G401 (cell line): ENCODE results near the gene PACSIN2. TPM values are rescaled to one million over a fixed set of nuclear protein-coding genes. Genes with fewer than 3 reads are reported as not detected.
"Not testable (repeated sequence)": the region's sequence is repeated elsewhere in the genome, so short reads cannot be mapped to it uniquely, and the experiment has no call there.

Experiments used
- DNase-seq: peaks from one replicate; pipeline ENCODE4 v3.0.0-alpha.2; 2015; ENCODE audit warnings: low spot score
- in situ Hi-C: cut with HindIII; loops from 2 replicates; pipeline ENCODE4 v1.10.0; 2016; ENCODE audit warnings: low sequenced_read_pairs, mixed read lengths
- total RNA-seq: library from RNA; depleted of rRNA; stranded (reverse); fragments of >200 nt; shearing (Covaris generic); gene quantifications from 2 replicates; pipeline ENCODE4 v1.2.3, GENCODE V29; 2014

The PACSIN2 gene
- total RNA-seq, 1 experiment from 2014 or later: 72.5 TPM

DNA sequence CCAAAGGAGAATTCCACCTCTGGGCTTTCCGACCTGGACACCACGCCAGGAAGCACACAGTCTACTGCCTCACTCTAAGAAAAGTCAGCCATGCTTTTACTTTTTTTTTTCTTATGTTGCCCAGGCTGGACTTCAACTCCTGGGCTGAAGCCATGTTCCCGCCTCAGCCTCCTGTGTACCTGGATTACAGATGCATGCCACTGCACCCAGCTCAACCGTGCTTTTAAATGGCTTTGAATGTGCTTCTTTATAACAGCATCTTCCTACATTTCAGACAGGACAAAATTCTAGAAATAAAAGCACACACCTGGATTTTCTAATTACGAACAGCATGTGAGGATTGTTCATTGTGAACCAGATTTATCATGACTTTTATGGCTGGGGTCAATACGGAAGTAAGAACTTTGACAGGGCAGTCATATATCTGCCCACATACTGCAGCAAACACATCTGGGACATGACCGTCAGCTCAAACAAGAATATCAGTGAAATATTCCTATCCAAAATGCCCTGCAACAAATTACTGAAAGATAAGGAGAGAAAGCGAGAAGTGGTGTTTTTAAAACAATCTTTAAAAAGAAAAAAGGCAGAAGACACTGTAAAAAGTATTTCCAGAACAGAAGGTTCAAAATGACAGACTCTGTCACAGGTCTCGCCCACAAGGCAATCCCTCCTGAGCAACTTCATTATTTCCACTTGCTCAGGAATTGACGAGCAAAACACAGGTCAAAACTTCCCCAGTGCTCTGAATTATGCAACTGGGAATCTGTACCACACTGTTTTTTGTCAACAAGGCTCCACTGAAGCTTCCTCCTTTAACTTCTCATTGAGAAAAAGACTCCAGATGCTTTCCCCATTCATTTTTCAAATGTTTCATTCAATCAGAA is 42.1 kb downstream of the PACSIN2 start:
- in situ Hi-C loops: no loop called here
- DNase-seq: no peak

DNA sequence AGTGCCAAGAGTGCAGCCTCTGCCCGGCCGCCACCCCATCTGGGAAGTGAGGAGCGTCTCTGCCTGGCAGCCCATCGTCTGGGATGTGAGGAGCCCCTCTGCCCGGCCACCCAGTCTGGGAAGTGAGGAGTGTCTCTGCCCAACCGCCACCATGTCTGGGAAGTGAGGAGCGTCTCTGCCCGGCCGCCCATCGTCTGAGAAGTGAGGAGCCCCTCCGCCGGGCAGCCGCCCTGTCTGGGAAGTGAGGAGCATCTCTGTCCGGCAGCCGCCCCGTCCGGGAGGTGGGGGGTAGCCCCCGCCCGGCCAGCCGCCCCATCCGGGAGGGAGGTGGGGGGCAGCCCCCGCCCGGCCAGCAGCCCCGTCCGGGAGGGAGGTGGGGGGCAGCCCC is 43.5 kb downstream of the PACSIN2 start:
- DNase-seq, in situ Hi-C loops: not testable (repeated sequence)

DNA sequence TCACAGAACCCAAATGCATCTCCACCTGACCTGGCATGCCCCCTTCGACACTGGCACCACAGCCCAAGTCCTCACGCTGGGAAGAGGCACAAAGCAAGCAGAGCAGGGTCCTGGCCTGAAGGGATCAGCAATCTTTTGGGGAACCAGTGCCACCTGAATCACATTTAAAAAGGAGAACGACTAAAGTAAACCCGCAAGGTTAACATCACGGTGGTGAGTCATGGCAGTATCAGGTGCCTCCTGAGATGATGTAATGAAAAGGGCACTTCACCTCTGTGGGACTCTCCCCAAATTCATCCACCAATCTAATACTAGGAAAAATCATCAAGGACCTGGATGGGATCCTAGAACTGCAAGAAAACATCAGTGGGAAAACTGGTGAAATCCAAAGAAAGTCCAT is 44.9 kb downstream of the PACSIN2 start:
- in situ Hi-C loops: no loop called here
- no peak for DNase-seq

DNA sequence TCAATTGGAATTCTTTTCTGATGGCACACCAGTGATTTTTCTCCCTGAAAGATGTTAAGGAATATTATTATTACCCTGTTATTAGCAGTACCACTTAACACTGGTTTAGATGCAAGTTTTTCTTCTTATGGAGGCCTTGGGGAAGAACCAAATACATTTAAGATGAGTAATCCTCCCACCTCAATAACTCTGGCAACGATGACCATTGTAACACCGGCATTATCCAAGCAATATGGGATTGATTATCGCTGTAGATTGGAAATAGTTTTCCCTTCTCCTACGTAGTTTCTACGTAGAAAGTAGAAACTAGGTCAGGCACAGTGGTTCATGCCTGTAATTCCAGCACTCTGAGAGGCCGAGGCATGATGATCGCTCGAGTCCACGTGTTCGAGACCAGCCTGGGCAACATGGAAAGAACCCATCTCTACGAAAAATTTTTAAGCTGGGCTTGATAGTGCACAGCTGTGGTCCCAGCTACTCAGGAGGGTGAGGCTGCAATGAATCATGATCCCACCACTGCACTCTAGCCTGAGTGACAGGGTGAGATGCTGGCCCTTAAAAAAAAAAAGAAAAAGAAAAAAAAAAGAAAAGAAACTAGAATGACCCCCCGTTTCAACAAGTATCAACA is 45.5 kb downstream of the PACSIN2 start:
- no peak for DNase-seq
- in situ Hi-C loops: no loop called here

DNA sequence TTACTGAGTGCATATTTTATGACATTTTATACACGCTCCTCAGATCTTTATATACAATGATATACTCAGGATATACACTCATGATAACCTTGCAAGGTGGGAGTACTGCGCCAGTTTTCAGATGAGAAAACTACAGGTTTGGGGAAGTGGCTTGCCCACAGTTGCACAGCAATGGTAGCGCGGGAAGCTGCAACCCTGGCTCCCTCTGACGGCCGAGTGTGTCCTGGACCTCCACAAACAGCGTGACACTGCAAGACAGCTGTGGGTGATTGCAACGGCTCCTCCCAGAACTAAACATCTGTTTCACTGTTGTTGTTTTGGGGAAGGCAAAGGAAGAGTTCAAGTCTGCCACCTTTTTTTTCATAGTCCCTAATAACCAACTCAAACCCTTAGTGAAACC is 47.0 kb downstream of the PACSIN2 start:
- in situ Hi-C loops: no loop called here
- DNase-seq: no peak

DNA sequence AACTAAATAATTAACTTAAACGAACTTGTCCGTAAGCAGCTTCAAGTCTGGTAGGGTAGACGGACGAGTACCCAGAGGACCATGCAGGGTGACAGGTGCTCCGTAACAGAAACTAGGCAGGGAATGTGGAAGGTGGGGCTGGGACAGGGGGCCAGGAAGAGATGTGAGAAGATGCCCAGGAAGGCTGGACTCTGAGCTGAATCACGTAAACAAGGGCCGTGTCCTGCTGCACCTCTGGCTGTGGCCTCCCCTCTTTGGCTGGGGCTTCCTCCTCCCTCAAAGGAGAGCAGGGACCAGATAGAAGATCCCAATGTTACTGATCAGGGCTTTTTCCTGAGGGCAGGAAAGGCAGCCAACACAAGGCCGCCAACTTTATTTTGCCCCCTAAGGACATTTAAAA is 47.9 kb downstream of the PACSIN2 start:
- DNase-seq: no peak
- in situ Hi-C loops: no loop called here

DNA sequence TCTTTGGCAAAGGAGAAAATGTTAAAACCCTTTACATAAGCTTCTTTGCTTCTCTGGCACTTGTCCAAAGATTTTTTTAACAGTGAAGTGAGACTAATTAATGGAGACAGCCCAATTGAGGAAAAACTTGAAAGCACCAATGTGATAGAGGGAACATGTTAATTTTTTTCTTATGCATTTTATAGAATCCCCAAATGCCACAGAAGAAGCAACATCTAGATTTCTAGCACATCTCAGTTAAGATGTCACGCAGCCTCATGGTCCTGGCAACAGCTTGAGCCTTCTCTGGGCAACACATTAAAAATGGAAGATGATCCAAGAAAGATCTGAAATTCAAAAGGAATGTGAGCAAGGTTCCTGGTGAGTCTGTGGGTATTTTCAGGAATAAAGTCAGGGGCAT is 48.5 kb downstream of the PACSIN2 start:
- in situ Hi-C loops: no loop called here
- peak; percentile 44 for DNase-seq

DNA sequence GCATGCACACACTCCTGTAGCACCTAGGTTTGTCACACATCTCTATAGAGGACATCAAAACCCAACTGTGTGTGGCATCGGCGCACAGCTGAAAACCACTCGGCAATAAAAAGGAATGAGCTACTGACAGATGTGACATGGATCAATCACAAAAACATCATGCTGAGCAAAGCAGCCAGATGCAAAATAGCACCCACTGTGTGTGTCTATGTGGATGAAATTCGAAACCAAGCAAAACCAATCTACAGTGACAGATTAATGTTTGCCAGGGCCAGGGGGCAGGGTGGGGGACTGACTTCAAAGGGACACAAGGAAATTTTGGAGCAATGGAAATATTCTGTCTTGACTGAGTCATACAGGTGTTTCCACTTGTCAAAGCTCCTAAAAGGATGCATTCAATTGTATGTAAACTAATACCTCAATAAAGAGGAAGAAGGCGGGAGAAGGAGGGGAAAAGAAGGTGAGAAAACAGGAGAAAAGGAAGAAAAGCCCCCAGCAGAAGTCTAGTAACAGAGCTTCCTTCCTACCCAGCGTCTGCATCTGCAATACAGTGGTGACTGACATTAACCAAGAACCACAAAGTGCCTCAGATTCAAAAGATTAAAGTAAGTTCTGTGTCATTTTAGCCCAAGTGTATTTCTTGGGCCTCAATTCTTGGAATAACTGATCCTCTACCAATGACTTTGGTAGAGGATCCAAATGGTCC is 49.8 kb downstream of the PACSIN2 start:
- no peak for DNase-seq
- in situ Hi-C loops: no loop called here

DNA sequence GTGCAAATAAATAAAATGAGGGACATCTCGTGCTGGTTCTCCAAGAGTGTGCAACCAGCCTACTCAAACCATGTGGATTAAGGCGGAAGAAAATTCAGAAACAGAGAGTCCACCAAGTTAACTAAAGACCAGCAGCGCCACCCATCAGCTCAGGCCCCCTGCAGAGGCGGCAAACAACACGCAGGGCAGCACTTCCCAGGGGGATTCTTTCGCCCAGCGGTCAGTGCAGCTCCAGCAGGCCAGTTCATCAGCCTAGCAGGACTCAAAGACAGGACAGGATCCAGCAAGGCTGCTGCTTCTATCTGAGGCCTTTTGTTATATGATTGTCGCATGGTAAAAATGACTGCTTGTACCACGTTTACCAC is 51.7 kb downstream of the PACSIN2 start:
- in situ Hi-C loops: no loop called here
- no peak for DNase-seq

DNA sequence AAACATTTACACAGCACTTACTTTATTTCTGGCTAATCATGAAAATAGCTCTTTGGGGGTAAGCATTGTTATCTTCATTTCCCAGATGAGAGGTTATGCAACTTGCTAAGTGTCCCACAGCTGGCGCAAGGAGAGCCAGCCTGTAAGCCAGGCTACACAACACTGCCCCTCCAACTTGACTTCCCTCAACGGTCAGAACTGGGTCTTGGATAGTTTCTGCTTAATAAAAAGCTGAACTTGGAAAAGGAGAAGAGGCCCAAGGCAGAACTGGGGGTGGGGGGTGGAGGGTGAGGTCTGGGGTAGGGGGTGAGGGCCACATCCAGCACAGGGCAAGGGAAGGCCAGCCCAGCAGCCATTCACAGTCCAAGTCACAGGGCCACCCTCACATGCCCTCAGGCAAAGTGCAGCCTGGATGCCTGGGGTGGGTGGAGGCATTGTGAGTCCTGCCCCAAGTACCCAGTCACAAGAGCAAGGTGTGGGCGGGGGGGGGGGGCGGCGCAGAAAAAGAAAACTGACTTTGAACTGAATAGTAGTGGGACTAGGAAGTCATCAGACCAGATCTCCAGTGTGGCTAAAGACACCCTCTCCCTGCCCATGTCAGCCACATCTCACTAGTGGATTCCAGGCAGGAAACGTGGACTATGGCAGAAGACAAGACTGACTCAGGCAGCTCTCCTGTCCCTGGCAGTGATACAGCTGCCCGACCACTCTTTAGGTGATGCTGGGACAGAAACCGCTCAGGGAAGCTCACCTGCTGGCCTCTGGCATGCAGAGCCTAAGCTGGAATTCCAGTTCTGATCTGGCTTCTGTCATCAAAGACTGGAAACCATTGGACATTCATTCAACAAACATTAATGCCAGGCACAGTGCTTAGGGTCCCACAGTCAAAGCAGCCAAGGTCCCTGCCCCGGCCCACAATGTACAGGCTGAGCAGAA is 52.4 kb downstream of the PACSIN2 start:
- DNase-seq: no peak
- in situ Hi-C loops: no loop called here

DNA sequence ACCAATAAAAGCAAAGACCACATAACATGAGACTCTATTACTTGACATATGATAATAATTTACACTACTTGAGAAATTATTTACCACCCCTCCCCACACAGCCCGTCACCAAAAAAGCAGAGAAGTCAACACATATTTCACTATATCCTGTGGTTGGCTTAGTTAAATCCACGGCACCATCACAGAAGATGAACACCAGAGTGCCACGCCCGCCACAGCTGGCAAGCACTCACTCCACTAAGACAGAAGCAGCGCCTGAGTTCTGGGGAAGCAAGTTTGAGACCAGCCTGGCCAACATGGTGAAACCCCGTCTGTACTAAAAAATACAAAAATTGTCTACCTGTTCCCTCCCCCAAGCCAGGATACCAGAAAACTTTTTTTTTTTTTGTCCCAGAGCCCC is 53.1 kb downstream of the PACSIN2 start:
- no peak for DNase-seq
- in situ Hi-C loops: no loop called here

DNA sequence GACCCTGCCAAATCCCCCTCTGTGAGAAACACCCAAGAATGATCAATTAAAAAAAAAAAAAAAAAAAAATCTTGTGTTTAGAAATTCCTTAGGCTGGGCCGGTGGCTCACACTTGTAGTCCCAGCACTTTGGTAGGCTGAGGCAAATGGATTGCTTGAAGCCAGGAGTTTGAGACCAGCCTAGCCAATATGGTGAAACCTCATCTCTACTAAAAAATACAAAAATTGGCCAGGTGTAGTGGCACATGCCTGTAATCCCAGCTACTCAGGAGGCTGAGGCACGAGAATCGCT is 53.6 kb downstream of the PACSIN2 start:
- DNase-seq, in situ Hi-C loops: not testable (repeated sequence)

DNA sequence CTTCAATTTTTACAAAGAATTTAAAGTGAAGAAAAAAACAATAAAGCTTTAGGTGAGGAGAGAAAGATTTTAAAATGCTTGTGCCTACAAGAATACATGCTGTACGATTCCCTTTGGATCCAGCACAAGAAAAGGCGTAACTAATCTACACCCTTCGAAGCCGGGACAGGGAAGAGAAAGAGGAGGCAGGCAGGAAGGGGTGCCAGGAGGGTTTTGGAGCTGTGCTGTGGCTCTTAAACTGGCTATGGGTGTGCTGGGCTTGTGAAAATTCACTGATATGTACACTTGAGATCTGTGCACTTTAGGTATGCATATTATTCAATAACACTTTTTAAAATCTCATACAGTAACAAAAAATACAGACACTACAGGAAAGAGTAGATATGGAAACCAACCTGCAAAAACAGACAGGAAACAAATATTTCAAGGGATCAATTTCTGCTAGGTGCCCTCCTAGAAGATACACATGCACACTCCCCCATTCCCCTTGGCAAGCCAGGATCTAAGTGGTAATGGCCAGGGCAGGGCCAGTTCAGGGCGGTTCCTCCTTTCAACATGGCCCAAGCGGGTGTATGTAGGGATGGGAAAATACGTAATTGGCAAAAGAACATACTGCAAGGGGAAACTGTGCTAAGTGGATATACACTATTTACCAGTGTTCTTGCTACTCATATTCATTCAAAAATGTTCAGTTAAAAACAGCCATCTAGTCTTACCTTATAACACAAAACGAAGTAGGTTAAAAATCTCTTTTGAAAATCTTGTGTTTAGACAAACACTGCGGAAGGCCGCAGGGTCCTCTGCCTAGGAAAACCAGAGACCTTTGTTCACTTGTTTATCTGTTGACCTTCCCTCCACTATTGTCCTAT is 54.2 kb downstream of the PACSIN2 start:
- DNase-seq: no peak
- in situ Hi-C loops: no loop called here

DNA sequence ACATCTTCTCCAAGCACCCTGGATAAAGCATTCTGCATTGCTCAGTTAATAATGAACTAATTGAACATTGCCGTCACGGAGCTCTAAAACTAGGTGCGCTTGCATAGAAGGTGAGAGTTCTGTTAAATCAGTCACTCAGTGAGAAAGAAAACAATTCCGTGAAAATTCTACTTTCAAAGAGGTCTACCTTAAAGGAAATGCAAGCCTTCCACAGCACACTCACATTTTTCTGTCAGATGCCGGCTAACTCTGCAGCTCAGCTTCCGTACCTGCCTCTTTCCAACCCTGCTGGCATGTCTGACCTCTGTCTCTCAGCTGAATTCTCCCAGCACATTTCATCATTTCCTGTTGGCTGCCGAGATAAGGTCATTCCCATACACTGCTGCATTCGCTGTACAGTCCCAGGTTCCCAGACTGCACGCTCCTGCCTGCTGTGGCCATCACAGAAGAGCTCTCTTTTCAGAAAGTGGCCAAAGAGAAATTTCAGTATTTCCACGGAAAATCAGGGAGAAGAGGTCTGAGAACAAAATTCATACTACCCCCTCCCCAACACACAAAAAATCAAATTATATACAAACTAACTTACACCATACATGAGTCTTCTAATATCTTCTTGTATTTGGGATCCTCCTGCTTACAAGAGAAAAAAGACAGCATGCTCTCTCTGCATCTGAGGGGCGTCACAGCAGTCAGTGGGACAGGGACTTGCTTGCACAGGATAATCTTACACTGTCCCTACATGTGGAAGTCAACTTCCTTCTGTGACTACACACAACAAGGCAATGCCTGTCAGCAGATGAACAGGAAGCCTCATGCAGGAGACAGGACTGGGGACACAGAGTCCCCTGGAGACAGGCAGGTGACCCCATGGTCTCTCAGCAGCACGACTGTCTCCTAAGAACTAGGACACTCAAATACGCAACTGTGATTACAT is 55.1 kb downstream of the PACSIN2 start:
- peak; percentile 84 for DNase-seq
- in situ Hi-C loops: no loop called here

DNA sequence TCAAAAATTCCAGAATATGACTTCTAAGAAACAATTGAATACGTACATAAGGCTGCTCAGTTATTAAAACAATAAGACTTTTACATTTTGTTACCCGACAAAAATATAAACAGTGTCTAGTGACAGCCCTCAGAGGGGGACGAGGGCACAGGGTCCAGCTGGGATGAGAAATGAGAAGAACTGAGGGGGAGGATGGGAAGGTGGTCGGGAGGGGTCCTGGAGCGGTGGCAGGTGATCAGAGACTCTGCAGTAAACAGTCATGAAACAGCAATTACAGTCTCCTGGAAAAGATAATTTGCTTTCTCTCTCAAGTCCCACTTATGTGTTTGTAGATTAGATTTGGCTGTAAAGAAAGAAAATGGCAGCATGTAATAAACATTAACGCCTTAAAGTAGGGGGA is 56.0 kb downstream of the PACSIN2 start:
- DNase-seq: no peak
- in situ Hi-C loops: no loop called here

DNA sequence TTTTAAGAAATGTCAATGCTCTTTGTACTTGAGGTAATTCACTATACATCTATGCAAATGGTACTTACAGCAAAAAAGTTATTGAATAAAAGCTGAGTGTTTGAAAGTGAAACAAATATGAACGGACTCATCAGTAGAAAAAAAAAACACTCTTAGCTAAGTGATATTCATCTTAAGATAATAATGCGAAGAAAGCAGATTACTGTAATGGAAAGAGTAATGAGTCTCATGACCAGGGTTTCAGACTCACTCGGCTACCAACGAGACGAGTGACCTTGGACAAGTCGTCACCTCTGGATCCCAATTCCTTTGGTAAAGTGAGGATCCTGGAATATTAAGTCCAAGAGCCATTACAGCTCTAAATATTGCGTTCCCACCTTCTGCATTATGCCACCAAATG is 57.0 kb downstream of the PACSIN2 start:
- in situ Hi-C loops: no loop called here
- no peak for DNase-seq

DNA sequence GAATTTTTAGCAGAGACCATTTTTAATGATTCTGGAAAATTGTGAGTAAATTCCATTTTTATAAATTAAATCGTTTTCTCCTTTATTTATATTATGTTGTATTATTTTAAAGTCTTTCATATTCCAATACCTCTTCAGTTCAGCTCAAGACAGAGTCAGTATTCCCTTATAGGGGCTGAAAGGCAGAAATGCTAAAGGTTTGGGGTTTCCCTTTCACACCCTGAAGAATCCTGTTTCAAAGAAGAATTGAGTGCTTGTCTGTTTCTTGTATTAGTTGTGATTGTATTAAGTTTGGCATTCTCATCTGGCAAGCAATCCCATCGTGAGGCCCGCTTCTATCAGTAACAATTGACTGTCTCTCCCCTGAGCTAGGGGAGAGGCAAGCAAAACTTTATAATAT is 57.4 kb downstream of the PACSIN2 start:
- in situ Hi-C loops: no loop called here

DNA sequence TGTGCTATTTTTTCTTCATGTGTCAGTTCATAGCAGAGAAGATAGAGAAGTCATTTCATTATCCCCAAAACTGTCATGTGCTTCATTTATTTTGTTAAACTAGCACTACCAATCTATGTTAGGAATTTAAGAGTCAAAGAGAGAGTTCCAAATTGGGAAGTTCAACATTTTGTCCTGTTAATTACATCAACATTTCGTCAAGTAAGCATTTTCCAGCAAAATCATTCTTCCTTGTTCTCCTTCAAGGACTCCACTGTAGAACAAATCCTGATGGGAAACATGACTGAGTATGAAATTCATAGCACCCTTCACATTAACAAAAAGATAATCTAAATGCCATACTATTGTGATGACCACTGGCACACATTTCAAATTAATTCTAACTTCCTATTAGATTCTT is 59.1 kb downstream of the PACSIN2 start:
- DNase-seq: no peak
- in situ Hi-C loops: no loop called here

More for the DNA sequence above, 57.4 kb downstream of the PACSIN2 start:
- DNase-seq: no peak
